Chondrocyte (in vitro differentiated cells): Measurements from ENCODE around the gene ARHGEF7. TPM values are rescaled to one million over a fixed set of nuclear protein-coding genes. Genes with fewer than 3 reads are reported as not detected.

Source experiments
- DNase-seq: peaks from one replicate; pipeline ENCODE4 v3.0.0; 2021; ENCODE audit warnings: mixed read lengths, low spot score
- H3K27ac Mint-ChIP-seq: one replicate; pipeline ENCODE4 v1.8.0; 2021; ENCODE audit warnings: mild to moderate bottlenecking, moderate library complexity, mixed read lengths; ENCODE audit not compliant: unreplicated experiment
- H3K27me3 Mint-ChIP-seq: 2 replicates; pipeline ENCODE4 v1.8.0; 2021; ENCODE audit warnings: low read depth, mixed read lengths
- H3K36me3 Mint-ChIP-seq: 2 replicates; pipeline ENCODE4 v1.8.0; 2021; ENCODE audit warnings: low read depth, mixed read lengths
- H3K4me1 Mint-ChIP-seq: 2 replicates; pipeline ENCODE4 v1.8.0; 2021; ENCODE audit warnings: low read depth, mild to moderate bottlenecking, mixed read lengths
- H3K4me3 Mint-ChIP-seq: one replicate; pipeline ENCODE4 v1.8.0; 2021; ENCODE audit warnings: mild to moderate bottlenecking, moderate library complexity, mixed read lengths; ENCODE audit not compliant: unreplicated experiment
- H3K9me3 Mint-ChIP-seq: 2 replicates; pipeline ENCODE4 v1.8.0; 2021; ENCODE audit warnings: low read depth, mixed read lengths
- total RNA-seq: library from RNA; stranded (reverse); gene quantifications from 3 replicates; pipeline ENCODE4 v1.2.1, GENCODE V29; 2021
- TF ChIP-seq, protein P1 (sequence below): fragments of 200-600 bp; sonication (generic); IDR thresholded peaks from 2 replicates; pipeline ENCODE4 v1.5.0; 2021; ENCODE audit warnings: antibody characterized with exemption, mild to moderate bottlenecking, moderate library complexity

Gene ARHGEF7
- total RNA-seq, 1 donor from 2014 or later, result 137 TPM

DNA sequence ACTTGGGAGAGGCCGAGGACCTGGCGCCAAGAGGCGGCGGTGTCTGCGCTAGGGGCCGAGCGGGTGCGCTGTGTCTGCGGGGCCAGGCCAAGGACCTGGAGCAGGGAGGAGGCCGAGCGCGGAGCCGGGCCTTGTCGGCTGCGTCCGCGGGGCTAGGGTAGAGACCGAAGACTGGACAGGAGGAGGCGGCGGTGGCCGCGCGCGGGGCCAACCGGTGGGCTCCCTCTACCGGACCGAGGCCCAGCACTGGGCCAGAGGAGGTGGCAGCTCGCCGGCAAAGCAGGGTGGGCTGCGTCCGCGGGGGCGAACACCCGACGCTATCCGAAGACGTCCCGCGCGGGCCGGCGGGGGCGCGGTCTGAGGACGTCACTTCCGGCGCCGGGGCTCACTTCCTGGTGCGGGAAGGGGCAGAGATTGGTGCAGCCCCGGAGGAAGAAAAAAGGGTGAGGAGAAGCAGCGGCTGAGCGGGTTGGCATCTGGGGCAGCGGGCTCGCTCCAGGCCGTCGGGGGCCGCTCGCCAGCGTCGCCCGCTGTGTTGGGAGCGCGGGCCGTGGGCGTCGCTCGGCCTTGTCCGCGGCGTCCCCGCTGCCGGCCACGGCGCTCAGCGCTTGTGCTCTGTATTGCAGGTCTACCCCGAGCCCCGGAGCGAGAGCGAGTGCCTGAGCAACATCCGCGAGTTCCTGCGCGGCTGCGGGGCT, 38.3 kb downstream of the ARHGEF7 start:
- peak; percentile 97 for DNase-seq
- no peaks in the 10 kb centered on the region for H3K27me3 Mint-ChIP-seq
- peak overlapping the region; percentile 90 for H3K4me3 Mint-ChIP-seq
- H3K4me1 Mint-ChIP-seq, result peaks cover 65% of the 10 kb centered on the region
- H3K36me3 Mint-ChIP-seq, result peaks cover 2% of the 10 kb centered on the region
- TF ChIP-seq, protein P1, sequence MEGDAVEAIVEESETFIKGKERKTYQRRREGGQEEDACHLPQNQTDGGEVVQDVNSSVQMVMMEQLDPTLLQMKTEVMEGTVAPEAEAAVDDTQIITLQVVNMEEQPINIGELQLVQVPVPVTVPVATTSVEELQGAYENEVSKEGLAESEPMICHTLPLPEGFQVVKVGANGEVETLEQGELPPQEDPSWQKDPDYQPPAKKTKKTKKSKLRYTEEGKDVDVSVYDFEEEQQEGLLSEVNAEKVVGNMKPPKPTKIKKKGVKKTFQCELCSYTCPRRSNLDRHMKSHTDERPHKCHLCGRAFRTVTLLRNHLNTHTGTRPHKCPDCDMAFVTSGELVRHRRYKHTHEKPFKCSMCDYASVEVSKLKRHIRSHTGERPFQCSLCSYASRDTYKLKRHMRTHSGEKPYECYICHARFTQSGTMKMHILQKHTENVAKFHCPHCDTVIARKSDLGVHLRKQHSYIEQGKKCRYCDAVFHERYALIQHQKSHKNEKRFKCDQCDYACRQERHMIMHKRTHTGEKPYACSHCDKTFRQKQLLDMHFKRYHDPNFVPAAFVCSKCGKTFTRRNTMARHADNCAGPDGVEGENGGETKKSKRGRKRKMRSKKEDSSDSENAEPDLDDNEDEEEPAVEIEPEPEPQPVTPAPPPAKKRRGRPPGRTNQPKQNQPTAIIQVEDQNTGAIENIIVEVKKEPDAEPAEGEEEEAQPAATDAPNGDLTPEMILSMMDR, result peak; percentile 53
- peak overlapping the region; percentile 94 for H3K27ac Mint-ChIP-seq
- no peaks in the 10 kb centered on the region for H3K9me3 Mint-ChIP-seq

DNA sequence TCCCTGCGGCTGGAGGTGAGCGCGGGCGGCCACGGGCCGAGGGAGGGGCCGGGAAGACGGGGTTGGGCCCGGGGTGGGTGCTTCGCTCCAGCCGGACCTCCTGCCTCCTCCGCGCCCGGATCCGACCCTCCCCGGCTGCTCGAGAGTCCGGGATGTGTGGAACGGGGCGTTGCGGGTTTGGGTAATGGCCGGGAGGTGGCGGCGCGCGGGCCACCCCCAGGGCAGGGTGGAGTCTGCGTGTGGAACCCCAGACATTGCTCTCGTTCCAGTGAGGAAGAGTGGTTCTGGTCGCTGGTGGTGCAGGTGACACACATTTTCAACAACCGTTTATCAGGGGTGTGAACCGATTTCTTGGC, 38.8 kb downstream of the ARHGEF7 start:
- peaks cover 5% of the 10 kb centered on the region for H3K36me3 Mint-ChIP-seq
- H3K9me3 Mint-ChIP-seq, result no peaks in the 10 kb centered on the region
- DNase-seq, result no peak
- H3K4me3 Mint-ChIP-seq, result peak overlapping the region; percentile 90
- TF ChIP-seq, protein P1, result peak; percentile 60
- no peaks in the 10 kb centered on the region for H3K27me3 Mint-ChIP-seq
- peak overlapping the region; percentile 96 for H3K27ac Mint-ChIP-seq
- H3K4me1 Mint-ChIP-seq, result peaks cover 68% of the 10 kb centered on the region

DNA sequence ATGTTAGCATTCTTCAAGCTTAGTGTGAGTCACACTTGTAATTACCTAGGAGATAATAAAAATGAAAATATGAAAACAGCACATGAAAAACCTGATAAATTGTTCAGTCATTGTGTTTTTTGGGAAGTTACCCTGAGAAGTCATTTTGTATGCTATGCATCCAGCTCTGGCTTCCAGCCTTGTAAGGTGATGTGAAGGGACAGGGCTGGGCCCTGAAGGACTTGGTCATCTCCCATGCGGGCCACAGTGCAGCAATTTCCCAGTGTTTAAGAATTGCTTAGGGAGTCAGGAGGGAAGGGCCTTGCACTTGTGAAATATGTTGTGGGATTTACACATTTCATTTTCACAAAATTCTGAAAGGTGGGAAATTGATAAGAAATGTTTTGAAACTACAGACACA, 41.3 kb downstream of the ARHGEF7 start:
- H3K36me3 Mint-ChIP-seq, result peaks cover 17% of the 10 kb centered on the region
- peak overlapping the region; percentile 45 for H3K4me3 Mint-ChIP-seq
- TF ChIP-seq, protein P1, result no peak
- no peaks in the 10 kb centered on the region for H3K27me3 Mint-ChIP-seq
- H3K9me3 Mint-ChIP-seq, result no peaks in the 10 kb centered on the region
- H3K27ac Mint-ChIP-seq, result peak overlapping the region; percentile 84
- H3K4me1 Mint-ChIP-seq, result peaks cover 63% of the 10 kb centered on the region
- DNase-seq, result no peak

DNA sequence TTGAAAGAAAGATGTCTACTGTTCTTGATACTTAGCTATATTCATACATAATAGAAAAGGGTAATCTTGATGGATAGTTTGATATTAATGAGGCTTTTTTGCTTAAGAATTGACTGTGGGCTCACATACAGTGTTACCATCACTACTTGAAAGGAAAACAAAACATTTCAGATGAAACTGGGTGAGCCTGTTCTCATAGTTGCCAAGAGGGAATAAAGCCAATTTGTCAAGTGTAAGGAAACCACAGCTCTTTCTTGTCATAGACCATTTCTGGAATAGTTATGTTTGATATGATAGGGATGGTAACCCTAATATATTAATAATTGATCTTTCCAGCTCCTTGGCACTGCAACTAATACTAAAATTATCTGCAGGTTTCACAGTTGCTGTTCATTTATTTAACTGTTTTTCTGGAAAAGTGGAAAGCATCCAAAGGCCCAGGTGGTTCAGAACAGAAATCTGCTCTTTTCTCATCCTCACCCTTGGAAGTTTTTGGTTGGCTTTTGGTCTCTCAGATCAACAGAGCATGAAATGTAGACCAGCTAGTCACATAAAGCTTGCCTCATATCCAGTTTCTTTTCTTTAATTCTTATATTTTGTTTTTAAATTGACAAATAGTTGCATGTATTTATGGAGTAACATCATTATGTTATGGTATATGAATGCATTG, 43.2 kb downstream of the ARHGEF7 start:
- peaks cover 20% of the 10 kb centered on the region for H3K36me3 Mint-ChIP-seq
- H3K27ac Mint-ChIP-seq, result peak overlapping the region; percentile 70
- H3K9me3 Mint-ChIP-seq, result no peaks in the 10 kb centered on the region
- H3K27me3 Mint-ChIP-seq, result no peaks in the 10 kb centered on the region
- H3K4me1 Mint-ChIP-seq, result peaks cover 61% of the 10 kb centered on the region
- TF ChIP-seq, protein P1, result no peak
- H3K4me3 Mint-ChIP-seq, result no peak overlapping the region
- DNase-seq, result no peak

DNA sequence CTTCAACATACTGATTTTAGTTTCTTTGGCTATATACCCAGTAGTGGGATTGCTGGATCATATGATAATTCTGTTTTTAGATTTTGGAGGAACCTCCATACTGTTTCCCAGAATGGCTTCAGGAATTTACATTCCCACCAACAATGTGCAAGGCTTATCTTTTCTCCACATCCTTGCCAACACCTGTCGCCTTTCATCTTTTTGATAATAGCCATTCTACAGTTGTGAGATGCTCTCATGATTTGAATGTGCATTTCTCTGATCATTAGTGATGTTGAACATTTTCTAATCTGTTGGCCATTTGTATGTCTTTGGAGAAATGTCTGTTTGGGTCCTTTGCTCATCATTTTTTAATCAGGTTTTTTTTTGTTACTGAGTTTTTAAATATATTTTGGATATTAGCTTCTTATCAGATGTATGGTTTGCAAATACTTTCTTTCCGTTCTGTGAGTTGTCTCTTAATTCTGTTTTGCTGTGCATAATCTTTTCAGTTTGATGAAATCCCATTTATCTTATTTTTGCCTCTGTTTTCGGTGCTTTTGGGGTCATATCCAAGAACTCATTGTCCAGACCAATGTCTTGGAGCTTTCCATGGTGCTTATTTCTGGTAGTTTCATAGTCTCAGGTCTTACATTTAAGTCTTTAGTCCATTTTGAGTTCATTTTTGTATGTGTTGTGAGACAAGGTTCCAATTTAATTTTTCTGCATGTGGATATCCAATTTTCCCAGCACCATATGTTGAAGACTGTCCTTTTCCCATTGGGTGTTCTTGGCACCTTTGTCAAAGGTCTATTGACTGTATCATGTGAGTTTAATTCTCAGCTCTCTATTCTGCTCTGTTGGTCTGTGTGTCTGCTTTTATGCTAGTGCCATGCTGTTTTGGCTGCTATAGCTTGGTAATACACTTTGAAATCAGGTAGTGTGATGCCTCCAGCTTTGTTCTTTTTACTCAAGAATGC, 44.5 kb downstream of the ARHGEF7 start:
- peaks cover 22% of the 10 kb centered on the region for H3K36me3 Mint-ChIP-seq
- no peaks in the 10 kb centered on the region for H3K9me3 Mint-ChIP-seq
- peak overlapping the region; percentile 74 for H3K27ac Mint-ChIP-seq
- no peak overlapping the region for H3K4me3 Mint-ChIP-seq
- peaks cover 60% of the 10 kb centered on the region for H3K4me1 Mint-ChIP-seq
- DNase-seq, result no peak
- TF ChIP-seq, protein P1, result no peak
- H3K27me3 Mint-ChIP-seq, result no peaks in the 10 kb centered on the region
